IPS DF 4.7 (cell line): Measurements from ENCODE around the gene WRNIP1.

Source experiments
- DNase-seq: peaks from one replicate; pipeline ENCODE4 v3.0.0-alpha.2; 2013; ENCODE audit warnings: low spot score; ENCODE audit errors: extremely low read depth

Gene WRNIP1

DNA sequence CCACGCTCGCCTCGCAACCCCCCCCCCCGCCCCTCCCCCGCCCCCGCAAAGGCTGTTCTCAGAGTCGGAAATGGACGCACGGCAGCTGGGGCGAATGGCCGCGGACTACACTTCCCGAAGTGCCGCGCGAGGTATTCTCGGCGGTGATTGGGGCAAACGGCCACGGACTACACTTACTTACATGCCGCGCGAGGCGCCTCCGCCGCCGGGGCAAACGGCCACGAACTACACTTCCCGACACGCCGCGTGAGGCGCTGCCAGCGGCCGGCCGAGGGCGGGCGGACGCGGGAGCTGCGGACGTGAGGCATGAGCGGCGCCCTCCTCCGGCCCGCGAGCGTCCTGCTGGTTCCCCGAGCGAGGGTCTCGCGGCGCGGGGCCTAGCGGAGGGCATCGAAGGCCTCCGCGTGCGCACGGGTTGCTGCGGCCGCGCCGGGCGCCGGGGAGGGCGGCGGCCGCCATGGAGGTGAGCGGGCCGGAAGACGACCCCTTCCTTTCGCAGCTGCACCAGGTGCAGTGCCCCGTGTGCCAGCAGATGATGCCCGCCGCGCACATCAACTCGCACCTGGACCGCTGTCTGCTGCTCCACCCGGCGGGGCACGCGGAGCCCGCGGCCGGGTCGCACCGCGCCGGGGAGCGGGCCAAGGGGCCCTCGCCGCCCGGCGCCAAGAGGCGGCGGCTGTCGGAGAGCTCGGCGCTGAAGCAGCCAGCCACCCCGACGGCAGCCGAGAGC lies at the start of gene WRNIP1:
WRNIP1 (plus strand) TSS at position 228 of the 730 bp plus-strand sequence; CDS start at position 458, 230 bp downstream.
- DNase-seq = peak; percentile 81

DNA sequence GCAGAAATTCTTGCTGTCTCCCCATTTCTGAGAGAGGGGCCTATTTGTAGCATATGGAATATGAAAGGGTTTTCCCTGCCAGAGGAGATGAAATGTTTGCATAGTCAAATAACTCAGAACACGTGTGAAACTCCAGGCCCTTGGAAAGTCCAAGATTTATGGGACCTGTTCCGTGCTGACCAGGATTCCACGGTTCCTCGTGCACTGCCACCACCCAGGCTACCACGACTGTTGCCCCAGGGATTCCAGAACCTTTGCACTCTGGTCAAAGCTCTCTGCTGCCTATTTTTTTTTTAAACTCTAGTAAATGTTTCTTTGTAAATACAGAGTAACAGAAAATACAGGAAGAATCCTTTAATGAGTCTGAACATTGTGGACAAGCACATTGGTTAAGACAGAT lies 49.5 kb upstream of the WRNIP1 start:
- DNase-seq = no peak

DNA sequence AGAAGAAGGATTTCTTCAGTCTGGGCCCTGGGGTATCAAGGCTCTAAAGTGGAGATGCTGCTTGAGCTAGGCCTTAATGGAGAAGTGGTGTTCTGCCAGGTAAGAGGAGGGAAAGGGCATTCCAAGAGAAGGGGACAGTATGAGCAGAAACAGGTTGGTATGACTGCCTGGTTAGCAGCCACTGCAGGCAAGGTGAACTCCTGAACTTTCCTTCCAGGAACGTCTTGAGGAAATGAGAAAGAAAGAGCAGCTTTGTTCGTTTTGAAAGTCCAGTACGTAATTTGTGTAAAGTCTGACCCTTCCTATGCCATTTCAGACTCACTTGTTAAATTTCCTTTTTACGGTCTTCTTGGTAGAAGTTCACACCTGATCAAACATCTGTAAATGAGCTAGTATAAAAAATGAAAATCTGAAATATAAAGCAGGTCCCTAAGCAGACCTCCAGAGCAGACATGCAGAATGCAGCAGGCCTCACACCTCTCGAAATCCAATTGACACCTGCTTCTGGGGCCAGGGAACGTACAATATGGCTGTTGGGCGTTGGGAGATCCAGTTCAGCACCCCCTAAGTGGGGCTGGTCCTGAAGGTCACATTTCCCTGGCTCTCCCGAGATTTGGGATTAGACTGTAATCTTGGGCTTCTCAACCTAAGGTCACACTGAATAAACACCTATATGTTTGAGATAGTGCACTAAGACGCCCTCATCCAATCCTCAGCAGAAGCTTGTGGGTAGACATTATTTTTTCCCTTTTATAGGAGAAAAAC lies 48.1 kb upstream of the WRNIP1 start:
- no peak for DNase-seq

DNA sequence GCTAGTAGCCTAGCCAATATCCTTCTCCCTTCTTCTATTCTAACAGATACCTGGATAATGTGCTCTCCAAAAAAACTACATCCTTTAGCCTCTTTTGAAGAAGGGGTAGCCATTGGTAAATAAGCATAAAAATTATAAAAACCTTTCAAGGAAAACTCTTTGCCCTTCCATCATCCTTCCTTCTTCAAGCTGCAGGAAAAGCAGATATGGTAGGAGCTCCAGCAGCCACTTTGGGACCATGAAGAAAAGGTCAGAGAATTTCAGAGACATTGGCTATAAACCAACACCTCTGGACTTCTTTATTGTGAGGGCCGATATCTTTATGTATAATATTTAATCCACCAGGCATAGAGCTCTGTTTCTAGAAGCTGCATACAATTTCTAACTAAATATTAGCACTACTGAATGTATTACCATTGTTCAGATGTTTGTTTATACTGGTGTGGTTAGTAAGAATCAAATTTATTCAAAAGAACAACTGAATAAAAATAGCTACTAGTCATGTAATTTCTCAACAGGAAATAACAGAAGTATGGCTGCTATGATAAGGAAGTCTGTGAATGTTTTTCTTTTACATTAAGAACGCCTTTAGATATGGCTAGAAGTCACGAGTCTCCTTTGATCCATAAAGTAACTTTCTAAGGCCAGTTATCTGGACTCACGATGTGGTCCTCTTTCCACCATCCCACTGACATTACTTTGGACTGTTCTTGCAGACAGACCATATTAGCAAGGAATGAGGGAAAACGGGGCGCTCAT lies 46.7 kb upstream of the WRNIP1 start:
- no peak for DNase-seq

DNA sequence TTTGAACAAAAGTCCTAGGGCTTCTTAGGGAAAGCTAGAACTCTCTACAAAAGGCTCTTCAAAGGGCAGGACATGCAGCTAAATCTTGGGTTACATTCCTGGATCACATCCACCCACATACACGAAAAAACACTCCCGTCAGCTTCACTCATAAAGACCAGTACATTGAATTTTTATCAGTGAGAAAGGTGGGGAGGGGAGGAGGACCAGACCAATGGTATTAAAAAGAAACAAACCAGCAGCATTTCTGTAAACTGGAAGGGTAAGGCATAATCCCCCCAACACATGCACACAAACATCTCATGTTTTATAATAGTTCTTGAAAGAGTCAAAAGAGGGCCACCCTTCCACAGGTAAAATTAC lies 46.1 kb upstream of the WRNIP1 start:
- no peak for DNase-seq

DNA sequence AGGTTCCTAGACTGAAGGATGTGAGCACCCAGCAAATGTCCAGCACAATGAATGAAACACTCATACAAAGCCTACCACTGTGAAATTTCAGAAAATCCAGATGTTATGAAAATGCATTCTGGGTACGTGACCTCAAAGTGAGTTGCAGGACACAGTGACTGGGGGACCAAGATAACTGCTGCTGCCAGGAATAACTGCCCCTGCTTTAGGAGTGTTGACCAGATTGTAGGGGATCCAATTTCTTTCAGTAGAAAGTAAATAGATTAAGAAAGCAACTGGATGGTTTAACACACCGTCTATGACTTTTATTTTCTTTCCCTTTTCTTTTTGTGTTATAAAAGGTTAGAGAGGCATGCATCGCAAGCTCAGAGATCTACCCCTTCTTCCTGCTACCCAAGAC lies 44.0 kb upstream of the WRNIP1 start:
- no peak for DNase-seq

DNA sequence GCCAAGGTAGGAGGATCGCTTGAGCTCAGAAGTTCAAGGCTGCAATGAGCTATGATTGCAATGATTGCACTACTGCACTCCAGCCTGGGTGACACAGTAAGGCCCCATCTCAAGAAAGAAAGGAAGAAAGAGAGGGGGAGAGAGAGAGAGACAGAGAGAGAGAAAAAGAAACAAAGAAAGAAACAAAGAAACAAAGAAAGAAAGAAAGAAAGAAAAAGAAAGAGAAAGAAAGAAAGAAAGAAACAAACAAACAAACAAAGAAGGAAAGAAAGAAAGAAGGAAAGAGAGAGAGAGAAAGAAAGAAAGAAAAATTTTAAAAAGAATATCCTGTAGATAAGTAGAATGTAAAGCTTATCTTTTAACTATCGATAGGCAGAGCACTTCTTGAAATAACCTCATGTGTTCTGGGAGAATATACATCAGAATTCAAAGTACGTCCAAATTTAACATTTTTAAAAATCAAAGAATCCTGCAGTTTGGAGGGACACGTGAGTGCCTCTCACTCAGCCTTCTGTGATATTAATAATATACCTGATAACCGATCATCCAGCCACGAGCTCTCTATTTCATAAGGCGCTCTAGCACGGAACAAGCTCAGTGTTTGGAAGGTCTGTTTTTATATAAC lies 39.7 kb upstream of the WRNIP1 start:
- DNase-seq = no peak

DNA sequence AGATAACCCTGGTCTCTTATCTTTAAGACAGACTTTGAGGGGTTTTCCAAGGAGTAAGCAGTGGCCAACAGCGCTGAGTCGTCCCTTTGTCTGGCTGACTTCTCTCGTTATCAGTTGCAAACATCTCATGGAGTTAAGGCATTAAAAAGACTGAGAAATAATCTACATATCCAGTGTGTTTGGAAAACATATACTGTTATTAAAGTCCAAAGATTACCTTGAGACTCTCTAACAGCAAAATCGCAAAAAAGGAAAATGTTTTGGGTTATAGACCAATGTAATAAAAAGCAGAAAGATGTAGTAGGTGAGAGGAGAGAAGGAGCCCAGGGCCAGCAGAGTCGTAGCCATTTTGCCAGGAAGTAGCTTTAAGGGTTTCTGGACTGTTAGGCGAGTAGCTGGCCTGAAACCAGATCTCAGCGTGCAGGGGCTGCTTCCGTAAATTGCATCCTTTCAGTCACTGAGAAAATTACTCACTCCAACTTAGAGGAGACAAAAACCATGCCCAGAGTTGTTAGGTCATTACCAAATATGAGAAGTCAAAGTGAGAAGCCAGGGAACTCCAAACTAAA lies 39.1 kb upstream of the WRNIP1 start:
- no peak for DNase-seq

DNA sequence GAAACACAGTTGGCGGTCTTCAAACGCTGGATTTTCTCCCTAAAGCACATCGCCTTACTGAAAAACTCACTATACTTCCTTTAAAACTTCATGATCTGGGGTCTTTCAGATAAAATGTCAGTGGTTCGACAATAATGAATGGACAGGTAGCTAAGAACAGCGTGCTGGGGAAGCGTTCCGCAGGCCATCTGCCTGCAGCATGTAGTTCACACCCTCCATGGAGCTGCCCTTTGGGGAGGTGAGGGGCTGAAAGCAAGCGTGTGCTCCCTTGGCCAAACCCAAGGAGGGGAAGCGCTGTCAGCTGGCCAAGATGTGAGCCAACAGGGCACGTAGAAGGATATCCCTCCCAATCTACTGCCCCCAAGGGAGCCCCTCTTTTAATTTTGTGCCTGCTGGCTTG lies 35.3 kb upstream of the WRNIP1 start:
- DNase-seq = no peak

DNA sequence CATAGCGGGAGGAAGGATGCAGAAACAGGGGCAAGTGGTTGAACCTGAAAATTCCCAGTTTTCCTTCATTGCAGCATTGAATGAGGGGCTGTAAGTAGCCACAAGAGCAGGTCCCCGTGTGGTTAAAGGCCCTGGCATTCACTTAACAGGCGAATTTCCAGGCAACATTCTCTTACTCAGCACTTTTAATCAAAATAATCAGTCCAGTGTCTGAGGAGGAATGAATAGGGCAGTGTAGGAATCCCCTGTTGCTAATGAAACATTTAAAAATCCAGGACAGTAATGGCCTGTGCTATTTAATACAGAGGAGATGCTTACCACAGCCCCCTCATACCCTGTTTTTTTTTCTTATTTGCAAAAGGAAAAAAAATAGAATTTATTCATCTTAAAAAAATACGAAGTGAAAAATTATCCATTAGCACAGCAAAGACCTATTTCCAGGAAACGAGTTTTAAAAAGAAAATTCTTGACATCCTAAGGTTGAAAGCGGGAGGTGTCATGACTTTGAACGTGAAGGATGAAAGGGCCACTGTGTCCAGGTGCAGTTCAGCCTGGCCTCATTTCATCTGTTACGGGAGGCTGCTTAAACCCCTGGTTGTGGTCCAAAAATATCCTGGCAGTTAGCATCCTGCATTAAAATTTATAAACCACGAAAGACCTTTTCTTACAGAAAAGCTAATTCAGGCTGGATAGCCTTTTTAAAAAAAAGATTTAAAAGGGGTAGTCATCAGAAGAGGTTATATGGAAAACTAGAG lies 34.7 kb upstream of the WRNIP1 start:
- no peak for DNase-seq

DNA sequence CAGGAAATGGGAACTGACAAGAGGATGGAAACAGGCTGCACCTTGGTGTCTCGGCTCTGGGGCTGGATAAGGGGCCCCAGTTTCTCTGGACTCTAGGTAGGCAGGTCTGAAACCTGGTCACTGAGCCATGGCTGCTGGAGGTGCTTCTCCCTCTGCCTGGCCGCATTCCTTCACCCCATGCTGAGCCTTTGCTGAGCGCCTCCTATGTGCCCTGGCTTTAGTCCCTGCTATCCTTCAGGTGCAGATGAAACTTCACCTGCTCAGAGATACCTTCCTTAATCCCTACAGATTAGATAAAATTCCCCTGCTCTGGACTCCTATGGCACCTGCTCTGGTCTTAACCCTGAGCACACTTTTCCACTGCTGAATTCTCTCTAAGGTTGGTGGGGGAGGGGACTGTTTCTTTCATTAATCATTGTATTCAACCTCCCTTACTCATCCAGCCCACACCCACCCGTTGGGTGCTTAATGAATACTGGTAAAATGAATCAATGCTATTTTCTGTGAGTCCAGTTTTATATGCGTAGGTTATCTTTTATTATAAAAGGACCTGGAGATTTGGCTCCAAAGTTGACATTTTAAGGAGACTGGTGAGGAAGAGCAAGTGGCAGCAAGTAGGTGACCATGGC lies 33.8 kb upstream of the WRNIP1 start:
- DNase-seq = no peak

DNA sequence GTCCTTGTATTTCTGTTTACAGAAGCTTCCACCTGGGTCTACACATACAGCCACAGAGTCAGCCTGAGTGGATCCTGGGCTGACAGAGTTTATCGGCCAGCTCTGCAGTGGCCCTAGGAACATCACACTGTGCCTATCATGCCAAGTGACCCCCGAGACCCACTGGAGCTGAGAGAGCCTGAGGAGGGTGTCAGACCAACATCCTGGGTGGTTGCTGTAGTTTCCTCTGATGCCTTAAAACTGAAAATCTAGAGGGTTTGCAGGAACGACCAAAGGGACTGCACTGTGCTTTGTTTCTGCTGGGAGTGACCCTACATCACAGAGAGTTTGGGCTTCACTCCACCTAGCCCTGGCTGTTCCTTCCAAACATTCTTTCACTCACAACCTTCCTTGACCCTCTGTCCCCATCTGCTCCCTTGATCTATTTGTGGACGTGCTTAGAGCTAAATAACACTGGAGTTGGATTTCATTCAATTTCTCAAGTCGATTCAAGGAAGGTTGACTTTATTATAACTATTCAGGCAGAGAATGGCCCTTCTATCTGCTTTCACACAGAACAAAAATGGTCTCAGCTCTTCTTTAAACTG lies 32.6 kb upstream of the WRNIP1 start:
- no peak for DNase-seq

DNA sequence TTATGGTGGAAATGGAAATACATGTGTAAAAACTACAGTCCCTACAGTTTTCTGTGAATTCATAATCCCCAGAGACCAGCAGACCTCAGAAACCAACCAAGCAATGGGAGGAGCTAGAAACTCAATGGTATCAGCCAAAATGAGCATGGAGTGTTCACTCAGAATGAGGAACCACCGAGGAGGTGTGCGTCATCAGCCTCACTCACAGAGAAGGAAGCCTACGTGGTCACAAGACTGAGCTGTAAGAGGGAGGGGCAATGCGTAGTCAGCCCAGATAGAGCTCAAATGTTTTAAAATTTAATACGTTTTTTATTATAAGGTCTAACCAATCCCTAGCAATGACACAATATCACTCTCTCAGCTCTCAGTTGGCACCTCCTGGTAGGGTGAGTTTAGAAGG lies 31.9 kb upstream of the WRNIP1 start:
- no peak for DNase-seq

DNA sequence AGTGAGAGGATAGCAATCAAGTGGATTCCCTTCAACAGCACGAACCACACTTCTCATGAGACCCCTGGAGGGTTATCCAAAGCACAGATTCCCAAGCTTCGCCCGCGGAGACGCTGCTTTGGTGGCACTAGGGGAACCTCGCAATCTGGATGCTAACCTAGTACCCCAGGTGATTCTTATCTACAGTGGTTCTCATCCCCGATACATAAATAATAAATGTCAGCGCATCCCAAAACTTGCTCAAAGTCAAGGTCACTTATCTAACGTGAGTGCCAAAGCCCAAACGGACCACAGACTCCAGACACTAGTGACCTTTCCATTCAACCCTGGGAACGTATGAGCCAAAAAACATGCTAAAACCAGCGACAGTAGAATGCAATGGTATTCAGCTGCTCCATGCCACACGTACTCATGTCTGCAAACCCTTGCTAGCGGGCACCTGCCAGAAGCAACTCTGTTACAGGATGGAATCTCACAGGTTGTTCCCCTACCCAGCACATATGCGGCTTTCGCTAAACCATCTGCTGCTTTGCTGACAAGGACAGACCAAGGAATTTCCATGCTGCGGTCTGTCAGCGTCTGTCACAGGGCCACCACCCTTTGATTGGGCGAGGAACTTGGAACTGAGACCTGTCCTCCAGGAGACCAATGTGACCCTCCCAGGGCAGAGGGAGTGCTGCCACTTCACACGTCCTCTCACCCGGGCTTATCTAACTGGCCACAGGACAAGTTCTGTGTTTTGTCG lies 31.3 kb upstream of the WRNIP1 start:
- no peak for DNase-seq

DNA sequence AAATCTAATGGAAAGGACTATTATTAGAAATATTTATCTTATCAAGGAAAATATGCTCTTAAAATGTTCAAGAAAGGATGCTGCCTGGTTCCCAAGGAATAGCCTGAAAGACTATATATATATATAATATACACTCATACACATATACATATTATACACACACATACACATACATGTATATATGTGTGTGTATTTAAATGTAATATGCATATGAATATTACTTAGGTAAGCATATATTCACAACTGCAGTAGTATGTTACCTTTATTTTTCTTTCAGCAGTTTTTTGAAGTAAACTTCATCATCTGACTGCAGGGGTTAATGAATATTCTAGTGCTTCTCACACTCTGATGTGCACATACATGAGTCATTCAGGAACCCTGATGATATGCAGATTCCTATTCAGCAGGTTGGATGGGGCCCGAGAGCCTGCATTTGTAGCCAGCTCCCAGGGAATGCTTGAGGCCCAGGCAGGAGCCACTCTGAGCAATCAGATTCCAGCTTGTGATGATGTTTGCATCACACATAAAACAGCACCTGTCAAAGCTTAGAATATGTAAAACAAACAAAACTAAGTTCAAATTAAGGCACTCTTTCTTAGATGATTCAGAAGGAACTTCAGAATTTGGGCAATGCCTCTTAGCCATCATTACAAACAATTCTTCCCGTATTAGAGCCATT lies 30.6 kb upstream of the WRNIP1 start:
- no peak for DNase-seq

DNA sequence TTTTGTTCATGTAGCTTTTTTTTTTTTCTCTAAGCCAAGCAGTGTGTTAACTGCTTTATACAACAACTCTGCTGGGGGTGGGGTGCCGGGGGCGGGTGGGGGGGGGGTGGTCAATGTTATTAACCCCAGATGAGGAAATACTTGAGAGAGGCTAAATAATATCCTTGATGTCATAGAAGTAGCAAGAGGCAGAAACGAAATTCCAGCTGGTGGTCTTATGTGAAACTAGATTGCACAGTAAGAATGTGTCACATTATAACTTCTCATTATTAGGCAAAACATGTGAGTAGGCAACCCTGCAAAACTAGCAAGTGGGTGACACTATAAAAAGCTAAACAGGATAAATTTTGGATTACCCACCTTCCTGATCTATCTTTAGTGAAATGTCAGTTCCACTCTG lies 27.3 kb upstream of the WRNIP1 start:
- DNase-seq = no peak

DNA sequence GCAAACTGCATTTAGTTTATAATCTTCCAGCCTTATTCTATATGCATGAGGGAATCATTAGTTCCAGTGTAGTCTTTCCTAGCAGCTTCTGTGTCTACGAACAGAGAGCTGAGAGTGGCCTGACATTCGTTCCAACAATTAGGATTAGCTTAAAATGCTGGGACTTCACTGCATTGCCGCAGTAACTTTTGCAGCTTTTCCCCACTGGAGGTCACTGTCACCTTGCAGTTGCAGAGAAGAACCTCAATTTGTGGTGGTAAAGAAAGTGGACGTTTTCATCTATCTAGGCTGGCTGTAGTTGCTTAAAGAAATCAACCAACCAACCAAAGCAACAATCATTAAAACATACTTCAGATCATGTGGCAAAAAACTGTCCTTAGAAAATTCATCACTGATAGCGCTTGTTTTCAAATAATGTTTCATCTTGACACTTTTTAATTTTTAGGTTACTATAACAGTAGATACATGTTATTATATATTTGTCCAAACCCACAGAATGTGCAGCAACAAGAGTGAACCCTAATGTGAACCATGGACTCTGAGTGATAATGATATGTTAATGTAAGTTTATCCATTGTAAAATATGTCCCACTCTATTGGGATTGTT lies 26.7 kb upstream of the WRNIP1 start:
- no peak for DNase-seq

DNA sequence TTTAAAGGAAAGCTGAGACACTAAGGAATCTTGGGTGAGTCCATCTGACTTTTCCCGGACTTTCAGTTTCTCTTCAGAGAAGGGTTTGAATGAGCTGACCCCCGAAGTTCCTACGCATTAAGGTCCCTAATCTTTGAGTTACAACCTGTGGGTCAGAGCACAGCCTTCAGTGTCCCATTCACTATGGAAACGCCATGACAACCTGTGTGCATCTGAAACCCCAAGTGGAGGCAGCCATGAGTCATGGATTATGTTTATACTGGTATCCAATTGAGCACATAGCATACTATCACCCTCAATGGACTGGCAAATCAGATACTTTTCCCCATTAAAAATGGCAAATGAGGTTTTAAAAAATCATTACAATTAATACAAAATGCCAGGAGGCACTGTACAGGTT lies 25.9 kb upstream of the WRNIP1 start:
- DNase-seq = no peak
